Epithelial cell of proximal tubule (primary cell): ENCODE measurements around the gene GJC1. TPM values are rescaled to one million over a fixed set of nuclear protein-coding genes. Genes with fewer than 3 reads are reported as not detected.

ENCODE experiments used
- DNase-seq: peaks from one replicate; pipeline ENCODE4 v3.0.0-alpha.2; 2011; ENCODE audit warnings: low read depth
- H3K4me3 ChIP-seq: 2 replicates; pipeline ENCODE4 v1.5.1; 2011; ENCODE audit warnings: low read depth, mild to moderate bottlenecking, low read length
- total RNA-seq: library from RNA; depleted of rRNA; stranded (reverse); fragments of >200 nt; gene quantifications from 2 replicates; pipeline ENCODE4 v1.2.3, GENCODE V29; 2015
- TF ChIP-seq, protein P1 (sequence below): conservative IDR thresholded peaks from 2 replicates; pipeline ENCODE4 v1.5.1; 2012; ENCODE audit warnings: low read depth, mild to moderate bottlenecking, low read length

The GJC1 gene
- total RNA-seq, 1 donor from 2014 or later: 42.4 TPM

DNA sequence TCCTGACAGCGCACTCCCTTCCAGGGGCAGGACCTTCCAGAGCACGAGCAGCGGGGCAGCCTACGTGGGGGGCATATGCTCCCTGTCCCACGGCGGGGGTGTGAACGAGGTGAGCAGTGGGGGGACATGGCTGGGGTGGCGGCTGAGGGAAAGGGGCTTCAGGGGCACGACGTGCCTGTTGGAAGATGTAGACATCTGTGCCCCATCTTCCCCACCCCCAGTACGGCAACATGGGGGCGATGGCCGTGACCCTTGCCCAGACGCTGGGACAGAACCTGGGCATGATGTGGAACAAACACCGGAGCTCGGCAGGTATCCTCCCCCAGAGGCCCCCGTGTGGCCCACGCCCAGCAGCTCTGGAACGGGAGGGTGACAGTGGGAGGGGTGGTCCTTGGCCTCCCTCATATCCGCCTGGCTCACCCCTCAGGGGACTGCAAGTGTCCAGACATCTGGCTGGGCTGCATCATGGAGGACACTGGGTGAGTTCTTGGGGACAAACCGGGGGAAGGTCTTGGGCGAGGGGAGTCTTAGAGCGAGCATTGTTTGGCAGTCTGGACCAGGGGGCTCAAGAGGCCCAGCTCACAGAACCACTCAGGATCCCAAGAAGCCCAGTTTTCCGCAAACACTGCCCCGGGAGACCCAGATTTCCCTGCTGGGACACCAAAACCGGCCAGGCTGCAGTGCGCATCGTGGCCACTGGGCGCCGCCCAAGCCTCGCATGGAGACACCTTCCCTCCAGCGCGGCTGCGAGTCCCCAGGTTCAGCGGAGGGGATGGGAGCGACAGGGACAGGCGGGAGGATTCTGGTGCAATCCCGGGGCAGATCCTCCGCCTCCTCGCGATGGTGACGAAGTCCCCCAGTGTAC is 55.6 kb downstream of the GJC1 start:
- H3K4me3 ChIP-seq: peak overlapping the region; percentile 57
- TF ChIP-seq, protein P1, sequence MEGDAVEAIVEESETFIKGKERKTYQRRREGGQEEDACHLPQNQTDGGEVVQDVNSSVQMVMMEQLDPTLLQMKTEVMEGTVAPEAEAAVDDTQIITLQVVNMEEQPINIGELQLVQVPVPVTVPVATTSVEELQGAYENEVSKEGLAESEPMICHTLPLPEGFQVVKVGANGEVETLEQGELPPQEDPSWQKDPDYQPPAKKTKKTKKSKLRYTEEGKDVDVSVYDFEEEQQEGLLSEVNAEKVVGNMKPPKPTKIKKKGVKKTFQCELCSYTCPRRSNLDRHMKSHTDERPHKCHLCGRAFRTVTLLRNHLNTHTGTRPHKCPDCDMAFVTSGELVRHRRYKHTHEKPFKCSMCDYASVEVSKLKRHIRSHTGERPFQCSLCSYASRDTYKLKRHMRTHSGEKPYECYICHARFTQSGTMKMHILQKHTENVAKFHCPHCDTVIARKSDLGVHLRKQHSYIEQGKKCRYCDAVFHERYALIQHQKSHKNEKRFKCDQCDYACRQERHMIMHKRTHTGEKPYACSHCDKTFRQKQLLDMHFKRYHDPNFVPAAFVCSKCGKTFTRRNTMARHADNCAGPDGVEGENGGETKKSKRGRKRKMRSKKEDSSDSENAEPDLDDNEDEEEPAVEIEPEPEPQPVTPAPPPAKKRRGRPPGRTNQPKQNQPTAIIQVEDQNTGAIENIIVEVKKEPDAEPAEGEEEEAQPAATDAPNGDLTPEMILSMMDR: peak; percentile 98
- no peak for DNase-seq

DNA sequence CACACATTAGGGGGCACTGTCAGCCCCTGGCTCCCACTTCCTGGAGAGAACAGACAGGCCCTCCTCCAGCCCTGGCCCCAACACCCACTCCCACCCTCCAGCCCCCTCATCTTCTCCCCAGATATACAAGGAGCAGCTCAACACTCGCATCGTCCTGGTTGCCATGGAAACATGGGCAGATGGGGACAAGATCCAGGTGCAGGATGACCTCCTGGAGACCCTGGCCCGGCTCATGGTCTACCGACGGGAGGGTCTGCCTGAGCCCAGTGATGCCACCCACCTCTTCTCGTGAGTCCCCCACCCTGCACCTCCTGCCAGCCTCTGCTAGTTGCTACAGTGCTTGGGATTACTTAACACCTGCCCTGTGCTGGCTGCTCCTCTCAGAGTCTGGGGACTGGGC is 56.9 kb downstream of the GJC1 start:
- no peak overlapping the region for H3K4me3 ChIP-seq
- no peak for DNase-seq
- TF ChIP-seq, protein P1: no peak

DNA sequence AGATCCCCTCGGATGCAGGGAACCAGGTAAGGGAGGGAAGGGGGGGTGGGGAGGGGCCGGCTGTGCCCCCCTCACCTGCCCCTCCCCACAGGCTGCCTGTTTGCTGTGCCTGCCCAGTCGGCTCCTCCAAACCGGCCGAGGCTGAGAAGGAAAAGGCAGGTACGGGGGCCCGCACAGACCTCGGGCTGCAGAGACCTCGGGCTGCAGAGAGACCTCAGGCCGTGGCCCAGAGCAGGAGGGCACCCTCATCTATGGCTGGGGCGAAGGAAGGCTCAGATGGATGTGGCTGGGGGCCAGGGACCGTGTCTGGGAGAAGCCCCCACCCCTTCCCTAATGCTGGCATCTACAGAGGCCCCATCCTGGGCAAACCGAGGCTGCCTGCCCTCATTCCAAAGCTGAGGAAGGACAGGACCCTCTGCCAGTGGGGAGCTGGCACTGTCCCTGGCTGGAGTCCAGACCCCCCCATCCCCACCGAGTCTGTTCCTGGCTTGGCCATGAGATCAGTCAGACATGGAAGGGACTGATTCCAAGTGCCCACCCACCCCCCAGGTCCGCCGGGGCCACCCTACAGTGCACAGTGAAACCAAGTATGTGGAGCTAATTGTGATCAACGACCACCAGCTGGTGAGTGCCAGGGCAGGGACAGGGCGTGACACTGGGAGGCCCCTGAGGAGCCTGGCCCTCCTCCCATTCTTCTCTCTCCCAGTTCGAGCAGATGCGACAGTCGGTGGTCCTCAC is 57.6 kb downstream of the GJC1 start:
- H3K4me3 ChIP-seq: no peak overlapping the region
- DNase-seq: no peak
- TF ChIP-seq, protein P1: no peak

DNA sequence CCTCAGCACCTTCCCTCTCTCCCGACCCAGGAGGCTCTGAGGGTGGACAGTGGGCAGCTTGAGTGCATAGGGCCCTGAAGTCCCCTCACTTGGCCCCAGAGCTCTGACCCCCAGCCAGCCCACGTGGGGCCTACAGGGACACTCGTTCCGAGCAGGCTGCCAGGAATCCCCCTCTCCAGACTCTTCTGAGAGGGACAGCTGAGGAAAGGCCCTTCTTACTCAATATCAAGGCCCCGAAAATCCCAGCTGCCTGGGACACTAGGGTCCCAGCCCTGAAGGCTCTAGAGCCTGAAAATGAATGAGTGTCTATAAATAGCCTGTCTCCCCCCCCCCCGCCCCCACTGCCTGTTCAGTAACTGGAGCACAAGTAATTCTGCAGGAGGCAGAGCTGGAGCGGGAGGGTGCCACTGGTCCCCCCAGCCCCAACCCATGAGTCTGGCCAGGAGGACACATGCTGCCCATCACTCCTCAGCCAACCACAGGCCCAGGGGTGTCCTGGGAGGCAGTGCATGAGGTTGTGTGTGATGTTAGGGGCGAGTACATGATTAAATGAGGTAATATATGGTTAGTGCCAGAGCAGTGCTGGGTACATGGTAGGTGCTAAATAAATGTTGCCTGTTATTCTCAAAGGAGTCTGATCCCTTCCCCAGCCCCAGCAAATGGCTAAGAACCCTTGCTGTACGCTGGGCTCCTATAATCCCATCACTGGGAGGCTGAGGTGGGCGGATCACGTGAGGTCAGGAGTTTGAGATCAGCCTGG is 59.7 kb downstream of the GJC1 start:
- no peak for DNase-seq
- TF ChIP-seq, protein P1: no peak
- H3K4me3 ChIP-seq: no peak overlapping the region

DNA sequence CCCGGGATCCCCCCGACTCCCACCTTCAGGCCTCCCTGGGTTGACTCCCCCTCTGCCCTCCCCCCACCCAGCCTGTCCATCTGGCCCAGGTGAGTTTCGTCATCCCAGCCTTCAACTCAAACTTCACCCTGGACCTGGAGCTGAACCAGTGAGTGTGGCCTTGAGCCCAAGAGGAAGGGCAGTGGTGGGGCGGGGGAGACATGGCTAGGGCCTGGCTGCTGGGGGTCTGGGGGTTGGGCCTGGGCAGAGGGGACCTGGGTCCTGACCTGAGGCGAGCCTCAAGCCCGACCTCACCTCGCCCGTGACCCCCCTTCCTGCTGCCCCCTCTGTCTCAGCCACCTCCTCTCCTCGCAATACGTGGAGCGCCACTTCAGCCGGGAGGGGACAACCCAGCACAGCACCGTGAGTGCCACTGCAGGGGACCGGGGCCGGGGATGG is 60.4 kb downstream of the GJC1 start:
- no peak overlapping the region for H3K4me3 ChIP-seq
- no peak for DNase-seq
- TF ChIP-seq, protein P1: no peak

DNA sequence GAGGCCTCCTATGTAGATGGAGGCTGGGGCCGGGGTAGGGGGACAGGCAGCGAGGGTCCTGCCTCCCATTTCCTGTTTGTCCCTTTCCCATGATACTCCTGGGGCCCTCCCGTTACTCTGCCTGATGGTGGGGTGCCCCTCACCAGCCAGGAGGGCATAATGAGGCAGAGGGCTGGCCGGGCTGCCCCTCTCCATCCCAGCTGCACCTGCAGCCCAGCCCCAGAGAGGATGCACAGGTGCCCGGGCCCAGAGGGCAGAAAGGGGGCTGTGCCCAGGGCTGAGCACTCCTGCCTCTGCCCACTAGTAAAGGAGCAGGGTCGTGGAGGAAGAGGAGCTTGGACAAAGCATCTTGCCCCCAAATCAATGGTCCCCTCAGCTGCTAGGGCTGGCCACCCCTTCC is 60.9 kb downstream of the GJC1 start:
- TF ChIP-seq, protein P1: no peak
- no peak for DNase-seq
- no peak overlapping the region for H3K4me3 ChIP-seq
